Mammary epithelial cell (primary cell): Measurements from ENCODE around the gene CACNA1D.

Experiments
- CTCF ChIP-seq, 2 donors: IDR thresholded peaks in 1 of 2; conservative IDR thresholded peaks in 1 of 2; 2 replicates each; pipeline ENCODE4 v1.5.1; 2011 to 2012; ENCODE audit warnings: inconsistent platforms in 2 of 2, low read length in 2 of 2, mild to moderate bottlenecking in 2 of 2, control low read depth in 1 of 2, low read depth in 1 of 2; ENCODE audit not compliant: insufficient read depth in 1 of 2; ENCODE audit errors: extremely low read depth in 1 of 2
- EZH2 ChIP-seq: IDR thresholded peaks from 2 replicates; pipeline ENCODE4 v1.6.1; 2012; ENCODE audit warnings: low read length, inconsistent platforms, borderline replicate concordance

- TF ChIP-seq CTCF (conservative IDR thresholded peaks at IDR 0.05 in 1 of 2, IDR thresholded peaks at IDR 0.05 in 1 of 2; ENCODE audit: extremely low read depth in 1 of 2, insufficient read depth in 1 of 2, low read depth in 1 of 2, low read length in 2 of 2) (no peak), EZH2 (no peak)
These were observed 3.1 kb upstream of the CACNA1D start for GRCh38 chr3:53491276-53491675.
